Measurements from ENCODE around the gene FRAT1. TPM values are rescaled to one million over a fixed set of nuclear protein-coding genes. Genes with fewer than 3 reads are reported as not detected.

Gene FRAT1
- polyA plus RNA-seq, 1 donor (not counting 4 experiments of a cell fraction or from before 2014, with no cell fraction given): 0.34 TPM

- dilution Hi-C loops (cut with MboI; ENCODE audit: extremely low pct_ligation_motif_present, low sequenced_read_pairs): no loop called here
- Histone ChIP-seq H3K4me2 (ENCODE audit: control insufficient read depth, extremely low read depth, insufficient read depth, low read depth, low read length) (no peak overlapping the region), H3K9ac (ENCODE audit: control insufficient read depth, extremely low read depth, insufficient read depth, low read length) (no peak overlapping the region), H3K4me1 (ENCODE audit: control insufficient read depth, extremely low read depth, insufficient read depth, low read length) (no peaks in the 10 kb centered on the region), H3K4me3 (ENCODE audit: control insufficient read depth in 2 of 3, extremely low read depth in 1 of 3, insufficient read depth in 2 of 3, low read depth in 1 of 3, low read length in 3 of 3) (no peak overlapping the region), H3K9me3 (ENCODE audit: control insufficient read depth, low read depth, low read length) (no peaks in the 10 kb centered on the region), H2AFZ (ENCODE audit: control insufficient read depth, low read length) (no peak overlapping the region), H4K20me1 (ENCODE audit: control insufficient read depth, extremely low read depth, insufficient read depth, low read length) (no peaks in the 10 kb centered on the region), H3K27ac (ENCODE audit: control insufficient read depth, insufficient read depth, low read length) (no peak overlapping the region), H3K27me3 (ENCODE audit: control insufficient read depth, extremely low read depth, insufficient read depth, low read length) (no peaks in the 10 kb centered on the region), H3K36me3 (ENCODE audit: control insufficient read depth in 2 of 2, extremely low read depth in 1 of 2, insufficient read depth in 2 of 2, low read length in 2 of 2) (no peaks in the 10 kb centered on the region), H3K9me1 (ENCODE audit: control insufficient read depth, extremely low read depth, insufficient read depth, low read length) (no peaks in the 10 kb centered on the region), H3K79me2 (ENCODE audit: control insufficient read depth, insufficient read depth, low read length) (no peaks in the 10 kb centered on the region)
- FAIRE-seq (no peak), DNase-seq (ENCODE audit: low read depth, low spot score) (no peak)
- no peak for TF ChIP-seq CTCF (optimal IDR thresholded peaks at IDR 0.05 in 1 of 3, IDR thresholded peaks at IDR 0.05 in 1 of 3, conservative IDR thresholded peaks at IDR 0.05 in 1 of 3; ENCODE audit: extremely low read depth in 1 of 3, insufficient read depth in 2 of 3, low read length in 3 of 3)
- TF ChIP-seq EZH2 (IDR thresholded peaks at IDR 0.05; ENCODE audit: low read length): no peak
Measured at GRCh38 chr10:97307441-97307840, 11.6 kb upstream of the FRAT1 start.

- Histone ChIP-seq H3K79me2 (ENCODE audit: control insufficient read depth, insufficient read depth, low read length) (no peaks in the 10 kb centered on the region), H3K9me3 (ENCODE audit: control insufficient read depth, low read depth, low read length) (no peaks in the 10 kb centered on the region), H3K27ac (ENCODE audit: control insufficient read depth, insufficient read depth, low read length) (no peak overlapping the region), H3K9ac (ENCODE audit: control insufficient read depth, extremely low read depth, insufficient read depth, low read length) (no peak overlapping the region), H4K20me1 (ENCODE audit: control insufficient read depth, extremely low read depth, insufficient read depth, low read length) (no peaks in the 10 kb centered on the region), H3K36me3 (ENCODE audit: control insufficient read depth in 2 of 2, extremely low read depth in 1 of 2, insufficient read depth in 2 of 2, low read length in 2 of 2) (no peaks in the 10 kb centered on the region), H3K27me3 (ENCODE audit: control insufficient read depth, extremely low read depth, insufficient read depth, low read length) (no peaks in the 10 kb centered on the region), H3K4me2 (ENCODE audit: control insufficient read depth, extremely low read depth, insufficient read depth, low read depth, low read length) (no peak overlapping the region), H3K4me3 (ENCODE audit: control insufficient read depth in 2 of 3, extremely low read depth in 1 of 3, insufficient read depth in 2 of 3, low read depth in 1 of 3, low read length in 3 of 3) (no peak overlapping the region), H3K9me1 (ENCODE audit: control insufficient read depth, extremely low read depth, insufficient read depth, low read length) (no peaks in the 10 kb centered on the region), H2AFZ (ENCODE audit: control insufficient read depth, low read length) (no peak overlapping the region), H3K4me1 (ENCODE audit: control insufficient read depth, extremely low read depth, insufficient read depth, low read length) (no peaks in the 10 kb centered on the region)
- dilution Hi-C loops (cut with MboI; ENCODE audit: extremely low pct_ligation_motif_present, low sequenced_read_pairs): no loop called here
- TF ChIP-seq EZH2 (IDR thresholded peaks at IDR 0.05; ENCODE audit: low read length) (no peak), CTCF (optimal IDR thresholded peaks at IDR 0.05 in 1 of 3, IDR thresholded peaks at IDR 0.05 in 1 of 3, conservative IDR thresholded peaks at IDR 0.05 in 1 of 3; ENCODE audit: extremely low read depth in 1 of 3, insufficient read depth in 2 of 3, low read length in 3 of 3) (no peak)
- no peak for DNase-seq (ENCODE audit: low read depth, low spot score)
- FAIRE-seq: no peak
Measured at GRCh38 chr10:97307866-97308780, 10.9 kb upstream of the FRAT1 start.
